HCEC 1CT (cell line): ENCODE data around the gene THSD4.

Source experiments
- DNase-seq: peaks from one replicate; pipeline ENCODE4 v3.0.0-alpha.2; 2017

The THSD4 gene

DNA sequence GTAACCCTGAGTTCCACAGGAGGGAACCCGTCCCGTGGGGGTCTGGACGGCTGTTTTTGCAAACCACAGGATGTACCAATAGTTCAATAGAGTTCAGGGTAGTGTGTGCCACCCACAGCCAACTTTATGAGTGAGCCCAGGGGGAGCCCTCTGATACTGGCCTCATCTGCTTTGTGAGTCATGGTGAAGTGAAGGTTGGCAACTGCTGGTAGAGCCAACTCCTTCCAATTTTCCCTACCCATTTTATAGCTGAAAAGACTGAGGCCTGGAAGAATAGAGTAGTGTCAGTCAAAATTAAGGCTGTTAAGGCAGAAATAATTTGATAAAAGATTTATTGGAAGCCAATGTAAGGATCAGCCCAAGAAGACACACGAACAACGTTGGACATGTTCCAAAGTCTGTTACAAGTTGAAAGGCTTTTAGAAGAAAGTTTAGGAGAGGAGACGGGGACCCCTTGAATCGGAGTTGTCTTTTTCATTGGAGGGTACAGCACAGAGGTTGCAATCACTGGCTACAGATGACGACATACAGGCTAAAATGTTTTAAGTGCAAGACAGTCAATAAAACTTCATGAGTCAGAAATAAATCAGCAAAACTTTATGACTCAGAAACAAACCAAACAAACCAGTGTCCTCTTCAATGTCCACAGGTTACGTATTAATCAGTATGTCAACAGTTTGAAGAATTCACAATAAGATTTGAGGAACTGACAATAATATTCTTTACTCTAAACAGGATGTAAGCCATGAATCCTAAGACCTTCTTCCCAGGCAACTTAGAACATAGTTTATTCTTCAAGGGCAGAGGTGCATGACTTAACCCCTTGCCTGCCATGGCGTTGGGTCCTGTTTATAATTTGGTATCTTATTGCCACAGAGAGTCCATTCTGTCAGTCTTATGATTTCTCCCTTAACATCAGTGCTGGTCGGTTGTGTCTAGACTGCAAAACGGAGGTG is 632.1 kb downstream of the THSD4 start:
- peak; percentile 95 for DNase-seq

DNA sequence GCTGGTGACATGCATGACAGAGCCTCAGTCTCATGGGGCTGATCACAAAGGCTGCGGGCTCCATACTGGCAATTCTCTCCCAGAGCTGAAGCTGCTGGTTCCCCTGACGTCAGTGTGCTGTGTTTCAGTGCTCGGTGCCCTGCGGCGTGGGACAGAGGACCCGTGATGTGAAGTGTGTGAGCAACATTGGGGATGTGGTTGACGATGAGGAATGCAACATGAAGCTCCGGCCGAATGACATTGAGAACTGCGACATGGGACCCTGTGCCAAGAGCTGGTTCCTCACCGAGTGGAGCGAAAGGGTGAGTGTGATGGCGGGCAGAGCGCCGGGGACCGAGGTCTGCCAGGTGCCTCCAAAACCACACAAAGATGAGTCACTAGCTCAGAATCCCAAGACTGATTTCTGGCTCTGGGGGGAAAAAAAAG is 633.0 kb downstream of the THSD4 start:
- DNase-seq = peak; percentile 41

DNA sequence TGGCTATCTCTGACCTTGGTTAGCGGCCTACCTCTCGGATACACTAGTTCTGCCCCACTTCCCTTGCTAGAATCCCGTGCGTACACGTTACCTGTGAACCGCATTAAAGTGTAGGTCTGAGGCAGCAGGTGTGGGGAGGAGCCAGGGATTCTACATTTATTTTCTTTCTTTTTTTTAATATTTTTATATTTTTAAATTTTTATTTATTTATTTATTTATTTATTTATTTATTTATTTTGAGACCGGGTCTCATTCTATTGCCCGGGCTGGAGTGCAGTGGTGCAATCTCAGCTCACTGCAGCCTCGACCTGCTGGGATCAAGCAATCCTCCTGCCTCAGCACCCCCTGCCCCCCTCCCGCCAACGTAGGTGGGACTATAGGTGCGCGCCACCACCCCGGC is 634.2 kb downstream of the THSD4 start:
- DNase-seq = no peak

DNA sequence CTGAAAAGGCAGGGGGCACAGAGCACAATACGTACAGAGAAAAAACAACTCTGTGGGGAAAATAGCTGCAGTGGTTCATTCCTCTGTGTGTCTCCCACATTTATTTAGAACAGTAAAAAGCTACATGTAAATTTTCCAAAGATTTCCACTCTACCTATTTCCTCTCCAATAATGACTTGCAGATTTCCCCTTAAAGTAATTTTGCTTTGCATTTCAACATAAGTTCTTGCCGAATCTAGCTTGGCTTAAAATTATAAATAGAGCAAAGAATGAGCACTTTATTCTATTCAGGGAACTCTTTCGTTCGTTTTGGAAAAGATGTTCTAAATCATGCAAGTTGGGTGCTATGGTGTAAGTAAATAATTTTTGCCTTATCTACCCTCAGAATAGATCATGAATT is 636.9 kb downstream of the THSD4 start:
- DNase-seq = no peak

DNA sequence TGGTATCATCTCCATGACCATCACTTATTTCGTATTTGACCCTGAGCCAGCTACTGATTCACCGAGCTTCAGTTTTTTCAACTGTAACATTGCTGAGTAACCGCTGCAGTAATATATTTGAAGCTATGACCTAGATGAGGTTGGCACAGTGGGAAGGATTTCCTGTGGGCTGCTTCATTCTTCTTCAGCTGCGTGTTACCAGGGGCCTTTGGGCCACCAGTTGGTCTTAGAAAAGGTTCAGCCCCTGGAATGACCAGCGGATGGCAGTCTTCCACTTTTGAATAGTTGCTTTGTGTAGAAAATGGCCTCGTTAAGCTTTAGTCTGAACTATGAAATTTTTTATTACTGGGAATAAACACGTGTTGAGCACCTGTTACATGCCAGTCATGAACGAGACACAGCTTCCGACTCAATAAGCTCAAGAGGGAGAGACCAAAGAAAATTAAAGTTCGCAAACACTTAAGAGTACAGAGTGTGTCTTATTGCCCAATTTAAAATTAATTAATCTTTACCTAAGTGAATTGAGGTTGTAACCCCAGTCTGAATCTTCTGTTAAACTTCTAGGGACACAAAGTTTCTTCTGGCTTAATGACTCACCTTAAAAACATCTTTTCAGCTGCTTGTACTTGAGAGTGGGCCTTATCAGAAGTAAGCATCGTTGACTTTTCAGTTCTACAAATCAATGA is 637.5 kb downstream of the THSD4 start:
- peak; percentile 96 for DNase-seq

DNA sequence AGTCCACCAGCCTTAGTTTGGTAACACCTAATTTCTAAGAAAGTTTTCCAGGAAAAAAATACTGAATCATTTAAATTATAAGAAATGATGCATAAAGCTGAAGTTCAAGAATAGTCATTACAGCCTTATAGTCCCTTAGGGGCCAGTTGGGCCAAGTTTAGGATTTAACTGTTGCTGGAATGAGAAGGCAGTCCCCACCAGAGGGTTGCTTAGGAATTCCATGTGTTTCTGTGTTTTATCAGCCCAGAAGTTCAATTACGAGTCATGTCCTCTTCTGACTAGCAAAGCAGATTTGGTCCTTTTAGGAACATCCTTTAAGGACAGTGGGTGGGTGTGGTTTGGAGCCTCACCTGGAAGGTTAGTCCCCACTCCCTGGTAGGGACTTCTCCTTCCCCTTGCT is 638.1 kb downstream of the THSD4 start:
- DNase-seq = peak; percentile 42

DNA sequence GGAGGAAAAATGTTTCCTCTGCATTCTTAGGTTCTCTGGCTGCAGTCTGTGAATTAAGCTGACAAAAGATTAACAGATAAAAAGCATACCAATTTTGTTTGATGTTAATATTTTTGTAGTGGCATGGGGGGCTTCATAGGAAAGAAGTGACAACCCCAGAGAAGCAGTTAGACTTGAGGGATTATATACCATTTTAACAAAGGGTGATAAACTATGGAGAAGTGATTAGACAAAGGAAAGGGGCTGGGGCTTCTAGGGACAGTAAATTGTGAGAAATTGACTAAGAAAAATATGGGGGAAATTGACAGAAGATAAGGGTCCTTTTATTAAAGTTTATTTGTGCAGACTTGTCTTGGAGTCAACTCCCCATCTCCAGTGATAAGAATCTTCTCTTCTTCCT is 639.4 kb downstream of the THSD4 start:
- no peak for DNase-seq

DNA sequence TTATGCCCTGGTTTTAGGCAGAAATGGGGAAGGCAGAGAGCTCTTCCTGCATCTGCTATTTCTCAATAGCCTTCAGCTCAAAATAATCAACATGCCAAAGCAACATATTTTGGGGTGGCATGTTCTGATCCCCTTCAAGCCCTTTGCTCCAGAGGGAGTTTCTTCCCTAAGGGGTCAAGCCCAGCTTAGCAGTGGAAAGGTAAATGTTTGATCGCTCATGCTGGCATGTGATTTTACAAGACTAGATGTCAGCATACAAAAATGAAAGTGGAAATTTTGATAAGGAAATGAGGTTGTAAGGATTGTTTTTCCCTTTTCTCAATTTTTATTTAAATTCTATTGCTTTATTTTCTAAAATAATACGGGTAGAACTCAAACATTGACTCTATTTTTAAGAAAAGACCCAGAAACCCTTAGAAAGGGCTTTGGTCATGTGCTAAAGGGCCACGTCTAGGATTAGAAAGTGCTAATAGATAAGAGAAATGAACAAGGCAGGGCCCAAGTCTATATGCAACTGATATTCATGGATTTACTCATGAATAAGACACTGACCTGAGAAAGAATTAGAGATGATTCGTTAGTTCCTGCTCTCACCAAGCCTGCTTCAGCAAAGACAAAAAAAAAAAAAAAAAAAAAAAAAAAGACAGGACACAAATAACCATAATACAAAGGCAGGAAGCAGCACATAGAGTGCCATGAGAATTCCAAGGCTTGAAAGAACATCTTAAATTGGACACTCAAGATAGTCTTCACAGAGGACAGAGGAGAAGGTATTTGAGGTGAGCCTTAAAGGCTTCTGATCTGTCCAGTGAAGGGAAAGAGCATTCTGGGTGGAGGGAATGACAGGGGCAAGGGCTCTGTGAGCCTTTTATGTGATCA is 640.1 kb downstream of the THSD4 start:
- no peak for DNase-seq

DNA sequence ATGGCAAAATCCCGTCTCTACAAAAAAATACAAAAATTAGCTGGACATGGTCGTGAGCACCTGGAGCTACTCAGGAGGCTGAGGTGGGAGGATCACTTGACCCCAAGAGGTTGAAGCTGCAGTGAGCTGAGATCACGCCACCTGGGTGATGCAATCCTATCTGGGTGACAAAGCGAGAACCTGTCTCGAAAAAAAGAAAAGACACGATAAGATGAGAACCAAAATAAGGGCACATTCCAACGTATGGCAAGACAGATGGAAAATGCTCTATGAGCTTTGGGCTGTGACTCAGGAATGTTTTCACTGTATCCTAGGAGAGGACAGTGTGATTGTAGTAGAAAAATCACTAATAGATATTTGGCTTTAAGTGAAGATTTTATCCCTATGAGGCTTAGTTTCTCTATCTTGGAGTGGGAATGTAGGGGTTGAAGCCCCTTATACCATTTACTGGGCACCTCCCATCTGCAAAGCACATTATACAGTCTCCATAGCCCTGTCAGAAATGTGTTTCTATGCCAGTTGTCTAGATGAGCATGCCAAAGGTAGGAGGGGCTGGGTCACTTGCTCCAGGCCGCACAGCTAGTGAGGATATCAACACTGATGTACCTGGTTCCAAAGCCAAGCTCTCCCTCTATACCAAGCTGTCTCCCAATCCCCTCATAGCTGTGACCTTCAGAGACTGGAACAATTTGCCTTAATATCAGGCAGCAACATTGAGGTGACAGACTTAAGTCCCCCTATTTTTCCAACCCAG is 641.5 kb downstream of the THSD4 start:
- no peak for DNase-seq

DNA sequence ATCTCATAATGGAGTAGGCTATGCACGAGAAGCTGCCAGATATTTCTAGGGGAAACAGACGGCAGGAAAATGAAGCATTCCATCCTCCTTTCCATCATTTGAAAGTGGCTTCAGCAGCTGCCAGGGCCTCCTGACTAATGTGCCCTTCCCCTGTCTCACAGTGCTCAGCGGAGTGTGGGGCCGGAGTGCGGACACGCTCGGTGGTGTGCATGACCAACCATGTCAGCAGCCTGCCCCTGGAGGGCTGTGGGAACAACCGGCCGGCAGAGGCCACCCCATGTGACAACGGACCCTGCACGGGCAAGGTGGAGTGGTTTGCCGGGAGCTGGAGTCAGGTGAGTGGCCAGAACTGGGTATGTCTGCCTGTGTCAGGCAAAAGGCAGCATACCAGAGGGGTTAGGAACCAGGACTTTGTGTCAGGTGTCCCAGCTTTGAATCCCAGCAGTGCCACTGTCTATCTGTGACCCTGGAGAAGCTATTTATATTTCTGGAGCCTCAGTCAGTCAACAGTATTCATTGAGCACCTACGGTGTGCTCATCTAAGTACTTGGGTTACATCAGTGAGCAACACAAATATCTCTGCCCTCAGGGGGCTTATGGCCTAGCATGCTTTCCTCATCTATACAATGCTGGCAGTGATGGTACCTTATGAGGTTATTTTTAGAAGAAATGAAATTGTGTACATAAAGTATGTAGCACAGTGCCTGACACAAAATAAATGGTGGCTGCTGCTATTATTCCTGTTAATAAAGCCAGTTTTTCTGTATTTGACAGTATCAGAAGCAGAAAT is 642.7 kb downstream of the THSD4 start:
- DNase-seq = no peak

DNA sequence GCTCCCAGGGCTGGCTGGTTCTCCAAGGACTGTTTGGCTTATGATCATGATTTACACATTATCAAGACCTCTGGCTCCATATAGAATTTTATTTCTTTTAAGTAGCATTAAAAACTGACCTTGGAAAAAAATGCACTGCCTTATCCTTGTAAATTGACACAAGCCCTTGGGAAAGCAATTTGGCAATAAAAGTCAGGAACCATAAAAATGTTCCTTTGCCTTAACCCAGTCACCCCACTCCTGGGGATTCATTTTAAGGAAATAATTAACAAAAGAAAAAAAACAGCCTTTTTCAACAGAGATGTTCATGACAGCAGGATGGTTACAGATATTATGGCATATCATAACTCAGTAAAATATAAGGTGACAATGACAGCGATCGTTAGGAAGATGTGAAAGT is 643.4 kb downstream of the THSD4 start:
- DNase-seq = no peak

DNA sequence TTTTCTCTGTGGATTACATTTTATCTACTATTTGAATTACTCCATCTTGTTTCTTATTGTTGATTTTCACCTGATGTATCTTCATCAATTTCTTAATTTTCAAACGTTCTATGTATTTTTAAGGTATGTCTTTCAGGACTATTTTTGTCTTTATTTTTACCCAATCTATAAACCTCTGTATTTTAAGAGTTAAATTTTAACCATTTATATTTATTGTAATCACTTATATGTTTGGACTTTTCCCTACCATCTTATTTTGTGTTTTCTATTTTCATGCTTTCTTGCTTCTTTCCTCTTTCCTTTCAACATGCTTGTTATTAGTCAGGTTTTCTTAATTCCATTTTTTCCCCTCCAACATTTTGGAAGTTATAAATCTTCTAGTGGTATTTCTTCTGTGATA is 645.6 kb downstream of the THSD4 start:
- no peak for DNase-seq

DNA sequence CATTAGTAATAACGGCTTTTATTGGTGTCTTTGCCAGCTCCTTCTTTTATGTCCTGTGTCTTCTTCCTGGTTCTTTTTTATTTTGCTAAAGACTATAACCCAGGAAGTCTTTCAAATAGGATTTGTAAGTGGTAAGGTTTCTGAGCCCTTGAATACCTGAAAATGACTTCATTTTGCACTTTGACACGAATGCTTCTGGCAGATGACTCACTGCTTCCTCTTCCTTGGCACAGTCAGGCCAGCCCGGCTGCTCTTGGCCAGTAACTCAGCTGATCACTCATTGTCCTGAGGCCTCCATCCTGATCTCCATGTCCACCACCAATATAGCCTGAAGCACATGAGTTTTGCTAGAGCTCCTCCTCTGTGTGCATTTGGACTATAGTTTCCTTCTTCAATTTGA is 646.4 kb downstream of the THSD4 start:
- DNase-seq = peak; percentile 91

DNA sequence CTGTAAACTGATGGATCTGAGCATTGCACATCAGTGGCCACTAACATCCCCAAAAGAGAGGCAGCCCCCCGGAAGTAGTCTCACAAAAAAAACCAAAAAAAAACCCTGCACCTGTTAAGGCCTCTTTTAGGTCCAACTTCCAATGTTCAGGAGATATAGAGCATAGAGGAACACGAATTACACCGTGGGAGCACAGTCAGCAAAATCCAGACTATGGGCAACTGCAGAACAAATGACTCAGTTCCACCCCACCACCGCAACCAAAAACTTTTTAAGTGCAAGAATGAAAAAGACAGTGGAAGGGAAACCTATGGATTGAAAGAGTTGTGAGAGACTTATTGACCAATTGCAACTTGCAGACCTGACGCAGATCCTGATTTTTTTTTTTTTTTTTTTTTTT is 652.9 kb downstream of the THSD4 start:
- no peak for DNase-seq

DNA sequence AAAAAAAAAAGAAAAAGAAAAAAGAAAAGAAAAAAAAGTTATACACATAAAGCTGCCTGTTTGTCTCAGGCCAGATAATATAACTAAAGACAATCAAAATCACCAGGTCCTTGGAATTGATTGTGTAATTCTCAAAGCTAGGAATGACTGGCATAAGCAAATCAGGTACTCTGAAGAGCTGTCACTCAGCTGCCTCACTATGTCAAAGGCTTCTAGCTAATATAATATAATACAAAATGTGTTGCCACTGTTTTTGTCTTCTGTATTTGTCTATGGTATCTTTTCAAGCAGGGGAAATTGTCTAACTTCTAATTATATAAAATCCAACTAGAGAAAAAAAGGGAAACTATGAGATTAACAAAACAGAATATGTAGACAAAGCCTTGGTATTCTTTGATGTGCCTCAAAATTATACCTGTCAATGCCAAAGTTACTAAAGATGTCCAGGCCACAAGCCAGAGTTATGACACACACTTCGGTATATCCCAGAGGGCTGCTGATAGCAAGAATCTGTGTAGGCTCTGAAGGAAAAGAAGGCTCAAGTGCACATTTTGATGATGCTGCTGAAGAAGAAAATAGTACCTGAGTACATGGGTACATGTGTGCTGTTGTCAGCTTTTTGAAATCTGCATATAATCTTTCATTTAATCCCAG is 658.1 kb downstream of the THSD4 start:
- no peak for DNase-seq

DNA sequence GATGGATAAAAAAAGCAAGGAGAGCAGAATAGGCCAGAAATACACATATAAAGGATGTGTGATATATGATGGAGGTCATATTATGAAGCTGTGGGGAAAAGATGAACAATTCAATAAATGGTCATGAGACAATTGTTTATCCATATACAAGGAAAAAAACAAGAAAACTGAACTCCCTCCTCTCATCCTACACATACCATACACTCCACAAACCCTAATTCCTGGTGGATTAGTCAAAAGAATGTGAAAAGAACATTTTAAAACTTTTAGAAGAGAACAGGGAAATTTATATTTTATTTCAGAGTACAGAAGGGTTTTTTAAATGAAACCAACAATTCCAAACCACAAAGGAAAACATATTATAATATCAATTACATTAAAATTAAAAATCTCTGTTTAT is 660.6 kb downstream of the THSD4 start:
- peak; percentile 17 for DNase-seq

DNA sequence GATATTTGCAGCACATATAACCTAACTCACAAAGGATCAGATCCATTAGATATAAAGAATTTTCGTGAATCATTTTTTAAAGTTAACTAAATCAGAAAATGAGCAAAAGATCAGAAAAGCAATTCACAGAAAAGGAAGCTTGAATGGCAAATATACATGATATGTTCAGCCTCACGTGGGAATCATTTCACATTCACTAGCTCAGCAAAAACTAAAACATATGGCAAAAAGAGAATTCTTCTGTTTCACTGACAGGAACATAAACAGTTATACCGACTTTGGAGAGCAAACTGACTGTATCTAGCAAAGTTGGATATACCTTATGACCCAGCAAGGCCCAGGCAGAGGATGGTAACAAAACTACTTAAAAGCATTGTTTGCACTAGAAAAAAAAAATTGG is 661.0 kb downstream of the THSD4 start:
- no peak for DNase-seq

DNA sequence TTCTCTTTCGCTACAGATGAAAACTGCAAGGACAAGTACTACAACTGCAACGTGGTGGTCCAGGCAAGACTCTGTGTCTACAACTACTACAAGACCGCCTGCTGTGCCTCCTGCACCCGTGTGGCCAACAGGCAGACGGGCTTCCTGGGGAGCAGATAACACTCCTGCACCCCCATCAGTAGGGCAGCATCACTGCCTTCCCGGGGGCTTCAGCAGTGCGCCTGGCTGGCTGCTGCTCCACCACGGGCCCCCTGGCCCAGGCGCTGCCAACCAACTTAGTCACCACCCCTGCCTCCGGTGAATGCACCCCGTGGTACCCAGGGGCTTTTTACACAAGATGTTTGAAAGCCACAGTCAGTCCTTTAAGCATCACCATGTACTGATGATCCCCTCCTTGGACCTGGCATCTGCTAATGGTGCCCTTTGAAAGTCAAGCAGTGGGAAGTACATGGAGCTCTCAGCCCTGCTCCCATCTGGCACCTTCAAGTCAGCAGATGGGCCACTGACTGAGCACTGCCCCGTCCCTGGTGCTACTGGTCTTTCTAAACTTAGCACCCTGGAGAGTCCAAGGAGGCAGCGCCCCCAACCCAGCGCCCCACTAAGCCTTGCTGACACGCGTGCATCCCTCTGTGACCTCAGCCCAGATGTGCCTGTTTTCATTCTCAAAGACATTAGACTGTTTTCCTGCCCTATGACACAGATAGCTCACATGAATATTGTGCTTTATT is 662.1 kb downstream of the THSD4 start:
- DNase-seq = no peak

DNA sequence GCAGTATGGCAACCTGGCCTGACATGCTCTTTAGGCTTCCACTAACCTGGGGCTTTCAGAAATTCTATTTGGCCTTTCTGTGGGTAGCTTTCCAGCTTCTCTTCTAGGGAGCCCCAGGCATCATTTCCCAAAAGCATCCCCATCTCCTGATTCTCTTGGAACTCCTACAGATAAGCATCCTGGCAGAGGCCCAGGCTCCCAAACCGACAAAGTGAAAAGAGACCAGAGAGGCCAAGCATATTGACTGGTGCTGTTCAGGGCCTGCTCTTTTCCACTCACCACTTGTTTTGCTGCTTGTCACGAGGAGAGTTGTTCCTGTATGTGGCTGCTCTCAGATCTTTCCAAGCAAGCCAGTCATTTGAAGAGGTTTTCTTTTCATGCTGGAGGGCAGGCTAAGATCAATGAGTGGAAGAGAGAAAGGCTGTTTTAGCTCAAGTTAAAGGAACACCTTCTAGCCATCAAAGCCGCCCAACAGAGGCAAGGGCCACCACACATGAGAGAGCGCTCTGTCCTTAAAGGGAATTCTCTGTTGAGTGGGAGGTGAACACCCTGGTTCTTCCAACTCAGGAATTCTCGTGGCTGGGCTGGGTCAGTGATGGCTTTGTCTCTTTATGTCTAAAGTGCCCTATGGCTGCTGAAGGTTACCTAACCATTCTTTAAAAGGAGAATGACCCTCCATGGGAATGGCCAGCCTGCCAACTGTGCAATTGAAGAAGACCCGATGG is 664.0 kb downstream of the THSD4 start:
- no peak for DNase-seq
